Hepatocyte (in vitro differentiated cells): ENCODE results near the gene DCP2.

Experiments
- EZH2 ChIP-seq: fragments of 200-600 bp; sonication (generic); IDR thresholded peaks from 2 replicates; pipeline ENCODE4 v1.6.1; 2016; ENCODE audit warnings: antibody characterized with exemption, mild to moderate bottlenecking, borderline replicate concordance
- TF ChIP-seq, protein P1 (sequence below): fragments of 200-600 bp; sonication (generic); IDR thresholded peaks from 2 replicates; pipeline ENCODE4 v1.5.1; 2016; ENCODE audit warnings: antibody characterized with exemption, mild to moderate bottlenecking; ENCODE audit not compliant: poor library complexity

DNA sequence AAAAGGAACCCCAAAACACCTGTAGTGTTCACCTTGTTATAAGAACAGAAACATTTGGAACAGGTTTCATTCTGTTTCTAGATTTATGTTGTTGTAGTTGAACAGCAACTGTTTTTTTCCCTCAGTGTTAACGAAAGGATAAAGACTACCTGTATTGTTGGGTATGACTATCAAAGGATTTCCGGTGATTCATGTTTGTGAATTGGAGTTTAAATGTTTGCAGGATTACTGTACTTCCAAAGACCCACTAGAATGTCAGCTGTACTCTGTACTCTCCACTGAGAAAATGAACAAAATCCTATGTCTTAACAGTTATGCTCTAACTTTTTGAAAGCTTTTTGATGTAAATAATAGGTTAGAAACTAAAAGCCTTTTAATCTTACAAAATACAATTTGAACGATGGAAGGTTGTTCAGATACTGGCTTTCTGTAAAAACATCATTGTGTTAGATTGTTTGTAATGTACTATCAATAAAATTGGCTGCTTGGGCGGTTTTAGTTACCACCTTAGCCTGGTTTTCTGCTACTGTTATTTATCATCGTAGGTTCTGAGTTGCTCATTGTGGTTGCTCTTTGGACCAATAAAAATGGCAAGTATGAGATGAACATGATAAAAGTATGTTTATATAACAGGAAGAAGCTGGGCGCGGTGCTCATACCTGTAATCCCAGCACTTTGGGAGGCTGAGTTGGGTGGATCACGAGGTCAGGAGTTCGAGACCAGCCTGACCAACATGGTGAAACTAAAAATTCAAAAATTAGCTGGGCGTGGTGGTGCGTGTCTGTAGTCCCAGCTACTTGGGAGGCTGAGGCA is 44.1 kb downstream of the DCP2 start:
- TF ChIP-seq, protein P1, sequence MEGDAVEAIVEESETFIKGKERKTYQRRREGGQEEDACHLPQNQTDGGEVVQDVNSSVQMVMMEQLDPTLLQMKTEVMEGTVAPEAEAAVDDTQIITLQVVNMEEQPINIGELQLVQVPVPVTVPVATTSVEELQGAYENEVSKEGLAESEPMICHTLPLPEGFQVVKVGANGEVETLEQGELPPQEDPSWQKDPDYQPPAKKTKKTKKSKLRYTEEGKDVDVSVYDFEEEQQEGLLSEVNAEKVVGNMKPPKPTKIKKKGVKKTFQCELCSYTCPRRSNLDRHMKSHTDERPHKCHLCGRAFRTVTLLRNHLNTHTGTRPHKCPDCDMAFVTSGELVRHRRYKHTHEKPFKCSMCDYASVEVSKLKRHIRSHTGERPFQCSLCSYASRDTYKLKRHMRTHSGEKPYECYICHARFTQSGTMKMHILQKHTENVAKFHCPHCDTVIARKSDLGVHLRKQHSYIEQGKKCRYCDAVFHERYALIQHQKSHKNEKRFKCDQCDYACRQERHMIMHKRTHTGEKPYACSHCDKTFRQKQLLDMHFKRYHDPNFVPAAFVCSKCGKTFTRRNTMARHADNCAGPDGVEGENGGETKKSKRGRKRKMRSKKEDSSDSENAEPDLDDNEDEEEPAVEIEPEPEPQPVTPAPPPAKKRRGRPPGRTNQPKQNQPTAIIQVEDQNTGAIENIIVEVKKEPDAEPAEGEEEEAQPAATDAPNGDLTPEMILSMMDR, result no peak
- no peak for TF ChIP-seq EZH2
